GM19372 (cell line): ENCODE measurements around the gene SLFNL1.
A peak's percentile ranks its signal among the peaks of the same experiment; 100 is the strongest.

ENCODE experiments used
- ATAC-seq: cut with Tn5 transposase; IDR thresholded peaks from one replicate; pipeline ENCODE4 v1.9.1; 2021; ENCODE audit warnings: mild to moderate bottlenecking, low read depth, moderate library complexity; ENCODE audit not compliant: unreplicated experiment

SLFNL1 gene

GRCh38 chr1:41020654-41021053, 871 bp downstream of the SLFNL1 start:
- no peak for ATAC-seq

- no peak for ATAC-seq
Observed at GRCh38 chr1:41020109-41020576, 1.4 kb downstream of the SLFNL1 start.

GRCh38 chr1:41019353-41019745, 2.2 kb downstream of the SLFNL1 start:
- ATAC-seq, result no peak

GRCh38 chr1:41018018-41018410, 3.5 kb downstream of the SLFNL1 start:
- ATAC-seq, result no peak

GRCh38 chr1:41017141-41018017, 4.1 kb downstream of the SLFNL1 start:
- ATAC-seq, result no peak

GRCh38 chr1:41015897-41016470, 5.5 kb downstream of the SLFNL1 start:
- no peak for ATAC-seq

- ATAC-seq, result no peak
Observed at GRCh38 chr1:41015281-41015896, 6.1 kb downstream of the SLFNL1 start.

- no peak for ATAC-seq
Observed at GRCh38 chr1:41014871-41015270, 6.7 kb downstream of the SLFNL1 start.

- ATAC-seq, result no peak
Observed at GRCh38 chr1:41013796-41014195, 7.7 kb downstream of the SLFNL1 start.

- ATAC-seq, result no peak
Observed at GRCh38 chr1:41013024-41013423, 8.5 kb downstream of the SLFNL1 start.

GRCh38 chr1:41010345-41010744, 11.2 kb downstream of the SLFNL1 start:
- ATAC-seq, result no peak

- ATAC-seq, result no peak
Observed at GRCh38 chr1:41009466-41009865, 12.1 kb downstream of the SLFNL1 start.

- ATAC-seq, result no peak
Observed at GRCh38 chr1:41006942-41007865, 14.3 kb downstream of the SLFNL1 start.

GRCh38 chr1:41005876-41006275, 15.6 kb downstream of the SLFNL1 start:
- ATAC-seq, result no peak

GRCh38 chr1:41003640-41004220, 17.8 kb downstream of the SLFNL1 start:
- peak; percentile 97 for ATAC-seq

GRCh38 chr1:41003127-41003639, 18.3 kb downstream of the SLFNL1 start:
- ATAC-seq, result no peak

- ATAC-seq, result no peak
Observed at GRCh38 chr1:40998668-40999067, 22.9 kb downstream of the SLFNL1 start.

- no peak for ATAC-seq
Observed at GRCh38 chr1:40997096-40997495, 24.4 kb downstream of the SLFNL1 start.

- no peak for ATAC-seq
Observed at GRCh38 chr1:40989066-40989465, 32.5 kb downstream of the SLFNL1 start.

GRCh38 chr1:40988280-40988679, 33.2 kb downstream of the SLFNL1 start:
- no peak for ATAC-seq
